GM23338 (cell line): ENCODE results near the gene SOWAHB. TPM values are rescaled to one million over a fixed set of nuclear protein-coding genes. Genes with fewer than 3 reads are reported as not detected.

Source experiments
- ATAC-seq: fragments of 200-7000 bp; cut with Tn5 transposase; 3 replicates; pipeline ENCODE4 v1.9.1; 2020
- DNase-seq: peaks from one replicate; pipeline ENCODE4 v3.0.0-alpha.2; 2015; ENCODE audit warnings: low spot score
- H2AFZ ChIP-seq: fragments of 200-600 bp; sonication (generic); 2 replicates; pipeline ENCODE4 v1.8.0; 2016; ENCODE audit warnings: antibody characterized with exemption, mild to moderate bottlenecking, moderate library complexity
- H3F3A ChIP-seq: fragments of 200-600 bp; sonication (generic); replicated peaks from 2 replicates; pipeline ENCODE4 v1.8.0; 2017; ENCODE audit warnings: antibody characterized with exemption, mixed run types, low read depth
- H3K27ac ChIP-seq: fragments of 200-600 bp; sonication (generic); 2 replicates; pipeline ENCODE4 v1.6.1; 2016; ENCODE audit warnings: low read depth
- H3K27me3 ChIP-seq: fragments of 200-600 bp; sonication (generic); 2 replicates; pipeline ENCODE4 v1.8.0; 2016; ENCODE audit warnings: mild to moderate bottlenecking, mixed run types, moderate library complexity; ENCODE audit not compliant: insufficient read depth
- H3K36me3 ChIP-seq: fragments of 200-600 bp; sonication (generic); 2 replicates; pipeline ENCODE4 v1.8.0; 2016; ENCODE audit warnings: mild to moderate bottlenecking; ENCODE audit not compliant: insufficient read depth
- H3K4me1 ChIP-seq: fragments of 200-600 bp; sonication (generic); 2 replicates; pipeline ENCODE4 v1.8.0; 2016; ENCODE audit warnings: mild to moderate bottlenecking, moderate library complexity; ENCODE audit not compliant: insufficient read depth
- H3K4me2 ChIP-seq: fragments of 200-600 bp; sonication (generic); 2 replicates; pipeline ENCODE4 v1.7.1; 2017; ENCODE audit warnings: mixed run types
- H3K4me3 ChIP-seq: fragments of 200-600 bp; sonication (generic); 2 replicates; pipeline ENCODE4 v1.6.1; 2016; ENCODE audit warnings: mixed run types
- H3K79me2 ChIP-seq: fragments of 200-600 bp; sonication (generic); replicated peaks from 2 replicates; pipeline ENCODE4 v1.8.0; 2017; ENCODE audit warnings: mild to moderate bottlenecking; ENCODE audit not compliant: insufficient read depth
- H3K9me2 ChIP-seq: fragments of 200-600 bp; sonication (generic); 2 replicates; pipeline ENCODE4 v1.8.0; 2017; ENCODE audit not compliant: insufficient read depth
- H4K20me1 ChIP-seq: fragments of 200-600 bp; sonication (generic); replicated peaks from 2 replicates; pipeline ENCODE4 v1.8.0; 2017; ENCODE audit warnings: mild to moderate bottlenecking; ENCODE audit not compliant: insufficient read depth
- H3K27ac Mint-ChIP-seq: 2 replicates; pipeline ENCODE4 v1.8.0; 2020; ENCODE audit warnings: inconsistent platforms, mild to moderate bottlenecking, moderate library complexity, mixed read lengths
- H3K27me3 Mint-ChIP-seq: 3 replicates; pipeline ENCODE4 v1.8.0; 2022; ENCODE audit warnings: low read depth, mild to moderate bottlenecking, moderate library complexity, mixed read lengths, inconsistent platforms; ENCODE audit not compliant: insufficient read depth, poor library complexity
- H3K36me3 Mint-ChIP-seq: 3 replicates; pipeline ENCODE4 v1.8.0; 2021; ENCODE audit warnings: low read depth, mild to moderate bottlenecking, inconsistent platforms, moderate library complexity, mixed read lengths
- H3K4me1 Mint-ChIP-seq: 3 replicates; pipeline ENCODE4 v1.8.0; 2020; ENCODE audit warnings: mild to moderate bottlenecking, inconsistent platforms, mixed read lengths
- H3K4me3 Mint-ChIP-seq: 3 replicates; pipeline ENCODE4 v1.8.0; 2021; ENCODE audit warnings: moderate library complexity, mild to moderate bottlenecking, inconsistent platforms, mixed read lengths
- H3K9me3 Mint-ChIP-seq: 3 replicates; pipeline ENCODE4 v1.8.0; 2020; ENCODE audit warnings: moderate library complexity, mild to moderate bottlenecking, inconsistent platforms, mixed read lengths
- EZH2 ChIP-seq: fragments of 200-600 bp; sonication (generic); IDR thresholded peaks from one replicate; pipeline ENCODE4 v1.8.0; 2017; ENCODE audit warnings: antibody characterized with exemption, mild to moderate bottlenecking, low read depth; ENCODE audit not compliant: unreplicated experiment
- EZH2phosphoT487 ChIP-seq: fragments of 200-600 bp; sonication (generic); IDR thresholded peaks from one replicate; pipeline ENCODE4 v1.8.1; 2018; ENCODE audit warnings: antibody characterized with exemption; ENCODE audit not compliant: unreplicated experiment
- JUNB ChIP-seq: IDR thresholded peaks from one replicate; pipeline ENCODE4 v1.6.1; 2016; ENCODE audit warnings: antibody characterized with exemption; ENCODE audit not compliant: unreplicated experiment
- NANOG ChIP-seq: IDR thresholded peaks from 2 replicates; pipeline ENCODE4 v1.6.1; 2016; ENCODE audit warnings: antibody characterized with exemption, borderline replicate concordance
- POLR2AphosphoS5 ChIP-seq: IDR thresholded peaks from 2 replicates; pipeline ENCODE4 v1.6.1; 2016; ENCODE audit warnings: antibody characterized with exemption, low read depth
- STAT1 ChIP-seq: IDR thresholded peaks from one replicate; pipeline ENCODE4 v1.6.1; 2016; ENCODE audit warnings: antibody characterized with exemption; ENCODE audit not compliant: unreplicated experiment
- ZNF114 ChIP-seq: fragments of 250-450 bp; sonication (Bioruptor Pico); IDR thresholded peaks from 2 replicates; pipeline ENCODE4 v1.5.0; 2020; ENCODE audit warnings: mild to moderate bottlenecking, moderate library complexity
- ZNF331 ChIP-seq: fragments of 250-450 bp; sonication (Bioruptor Pico); IDR thresholded peaks from 2 replicates; pipeline ENCODE4 v1.5.0; 2020; ENCODE audit warnings: low read depth, mild to moderate bottlenecking, moderate library complexity
- long read RNA-seq: library from polyadenylated mRNA; unstranded; transcript quantifications from one replicate; pipeline ENCODE4 v2.0.0, GENCODE V29; 2020; ENCODE audit not compliant: unreplicated experiment
- polyA plus RNA-seq: library from polyadenylated mRNA; unstranded; fragments of >200 nt; fragmentation: Nextera tagmentation; extraction: Ambion mirVana; gene quantifications from 2 replicates; pipeline ENCODE4 v1.2.1, GENCODE V29; 2016
- total RNA-seq: library from RNA; depleted of rRNA; stranded (reverse); fragments of >200 nt; shearing (Covaris generic); gene quantifications from 2 replicates; pipeline ENCODE4 v1.2.3, GENCODE V29; 2014; rRNA removed
- TF ChIP-seq, protein P1 (sequence below): IDR thresholded peaks from one replicate; pipeline ENCODE4 v1.6.1; 2018; ENCODE audit warnings: antibody characterized with exemption; ENCODE audit not compliant: unreplicated experiment
- TF ChIP-seq, protein P2 (sequence below), 2 experiments: fragments of 200-600 bp in 1 of 2; sonication (generic) in 1 of 2; conservative IDR thresholded peaks; 2 replicates each; pipeline versions ENCODE4 v1.5.1 to v1.6.1; 2016 to 2017; ENCODE audit warnings: antibody characterized with exemption in 2 of 2, low read depth in 2 of 2, mild to moderate bottlenecking in 2 of 2, moderate library complexity in 1 of 2

The SOWAHB gene, protein sequence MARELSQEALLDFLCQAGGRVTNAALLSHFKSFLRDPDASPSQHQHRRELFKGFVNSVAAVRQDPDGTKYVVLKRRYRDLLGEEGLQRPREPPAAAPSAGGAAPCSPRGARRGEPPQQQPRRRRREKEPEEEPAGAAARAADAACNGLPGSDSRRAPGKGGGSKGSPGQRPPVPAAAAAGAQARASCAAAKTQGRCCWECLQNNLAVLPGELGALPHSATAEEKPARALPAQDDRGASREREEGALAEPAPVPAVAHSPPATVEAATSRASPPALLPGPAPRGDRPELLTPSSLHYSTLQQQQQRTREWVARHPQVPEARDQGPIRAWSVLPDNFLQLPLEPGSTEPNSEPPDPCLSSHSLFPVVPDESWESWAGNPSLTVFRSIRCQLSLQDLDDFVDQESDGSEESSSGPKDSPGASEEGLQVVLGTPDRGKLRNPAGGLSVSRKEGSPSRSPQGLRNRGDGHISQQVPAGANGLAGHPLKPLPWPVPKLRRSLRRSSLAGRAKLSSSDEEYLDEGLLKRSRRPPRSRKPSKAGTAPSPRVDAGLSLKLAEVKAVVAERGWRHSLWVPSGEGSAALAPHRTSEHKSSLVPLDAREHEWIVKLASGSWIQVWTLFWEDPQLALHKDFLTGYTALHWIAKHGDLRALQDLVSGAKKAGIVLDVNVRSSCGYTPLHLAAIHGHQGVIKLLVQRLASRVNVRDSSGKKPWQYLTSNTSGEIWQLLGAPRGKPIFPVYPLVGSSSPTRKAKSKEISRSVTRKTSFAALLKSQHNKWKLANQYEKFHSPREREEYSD
- 1.1 and 2.8 TPM in 2 replicates for total RNA-seq
- polyA plus RNA-seq, result 0.08 and 0.19 TPM in 2 replicates
- long read RNA-seq, result 0 reads

DNA sequence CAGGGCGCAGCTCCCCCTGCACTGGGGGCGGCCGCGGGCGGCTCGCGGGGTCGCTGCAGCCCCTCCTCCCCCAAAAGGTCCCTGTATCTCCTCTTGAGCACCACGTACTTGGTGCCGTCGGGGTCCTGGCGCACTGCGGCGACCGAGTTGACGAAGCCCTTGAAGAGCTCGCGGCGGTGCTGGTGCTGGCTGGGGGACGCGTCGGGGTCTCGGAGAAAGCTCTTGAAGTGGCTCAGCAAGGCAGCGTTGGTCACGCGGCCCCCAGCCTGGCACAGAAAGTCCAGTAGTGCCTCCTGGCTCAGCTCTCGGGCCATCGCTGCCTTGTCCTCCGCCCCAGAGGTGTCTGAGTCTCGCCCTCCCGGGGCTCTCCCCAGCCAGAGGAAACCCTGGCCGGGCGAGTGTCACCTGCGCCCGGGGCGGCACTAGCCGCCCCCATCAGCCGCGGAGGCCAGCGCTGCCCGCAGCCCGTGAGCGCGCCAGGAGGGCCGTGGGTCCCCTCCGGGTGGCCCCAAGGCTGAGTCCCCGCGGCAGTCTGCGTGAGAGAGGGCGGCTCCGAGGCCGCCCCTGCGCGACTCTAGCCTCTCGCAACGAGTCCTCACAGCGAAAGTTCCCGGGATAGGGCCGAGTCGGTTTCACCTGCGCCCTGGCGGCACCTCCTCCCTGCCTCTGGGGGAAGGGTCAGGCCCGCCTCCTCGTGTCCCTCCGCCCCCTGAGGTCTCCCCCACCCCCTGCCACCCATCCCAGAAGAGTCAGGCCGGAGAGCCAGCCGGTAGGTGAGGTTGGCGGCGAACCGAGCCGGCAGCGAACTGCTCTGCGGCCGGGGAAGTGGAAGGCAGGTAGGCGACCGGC is at the start of gene SOWAHB:
TSS of gene SOWAHB (minus strand) at position 609 of the 849 bp plus-strand sequence. CDS start at position 314, 295 bp downstream.
- DNase-seq (peak; percentile 85), ATAC-seq (peak; percentile 76)
- peak within 1 kb of the TSS; percentile 75 for H3K4me2 ChIP-seq
- no peaks in the 10 kb centered on the region for H3F3A ChIP-seq
- Mint-ChIP-seq H3K27ac (no peak within 1 kb of the TSS), H3K27me3 (peaks cover 41% of the 10 kb centered on the region), H3K36me3 (no peaks in the 10 kb centered on the region; the same call in 2 of the 3 replicates), H3K4me1 (peaks cover 15% of the 10 kb centered on the region), H3K9me3 (no peaks in the 10 kb centered on the region; the same call in 2 of the 3 replicates), H3K4me3 (peak within 1 kb of the TSS; percentile 75)
- peak within 1 kb of the TSS; percentile 91 for H2AFZ ChIP-seq
- no peaks in the 10 kb centered on the region for H4K20me1 ChIP-seq
- peak within 1 kb of the TSS; percentile 64 for H3K4me3 ChIP-seq
- H3K36me3 ChIP-seq, result no peaks in the 10 kb centered on the region
- no peaks in the 10 kb centered on the region for H3K79me2 ChIP-seq
- peaks cover 66% of the 10 kb centered on the region for H3K27me3 ChIP-seq
- TF ChIP-seq EZH2 (no peak), POLR2AphosphoS5 (peak; percentile 64)
- H3K9me2 ChIP-seq, result no peaks in the 10 kb centered on the region
- peaks cover 16% of the 10 kb centered on the region for H3K4me1 ChIP-seq
- H3K27ac ChIP-seq, result no peak within 1 kb of the TSS

DNA sequence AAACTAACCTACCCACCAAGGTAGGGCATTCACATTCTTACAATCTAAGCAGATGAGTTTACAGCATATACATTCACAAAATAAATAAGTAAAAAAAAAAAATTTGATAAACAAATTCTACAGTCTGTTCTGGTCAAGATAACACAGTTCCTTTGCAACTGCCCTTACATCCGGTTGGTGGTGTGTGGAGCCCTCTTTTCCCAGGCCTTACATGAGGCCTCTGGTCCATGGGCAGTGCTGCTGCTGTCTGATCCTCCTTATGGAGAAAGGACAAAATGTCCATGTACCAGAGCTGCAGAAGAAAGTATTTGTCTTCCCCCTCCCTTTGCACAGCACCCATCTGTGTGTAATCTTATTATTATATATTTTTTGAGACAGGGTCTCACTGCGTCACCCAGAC is 49.4 kb upstream of the SOWAHB start:
- H3K9me2 ChIP-seq, result no peaks in the 10 kb centered on the region
- H3K36me3 Mint-ChIP-seq, result peaks cover 9% of the 10 kb centered on the region; the same call in 1 of the 3 replicates
- H3K4me3 Mint-ChIP-seq, result peak overlapping the region; percentile 81; the same call in 1 of the 3 replicates
- H3K4me1 ChIP-seq, result peaks cover 22% of the 10 kb centered on the region
- no peak for ATAC-seq
- peaks cover 19% of the 10 kb centered on the region for H3K4me1 Mint-ChIP-seq
- peaks cover 32% of the 10 kb centered on the region for H3K27me3 ChIP-seq
- H3K27ac Mint-ChIP-seq, result no peak overlapping the region
- H3K27ac ChIP-seq, result no peak overlapping the region
- no peaks in the 10 kb centered on the region for H3K36me3 ChIP-seq
- no peak overlapping the region for H2AFZ ChIP-seq
- peaks cover 30% of the 10 kb centered on the region for H3K79me2 ChIP-seq
- H4K20me1 ChIP-seq, result peaks cover 9% of the 10 kb centered on the region; the same call in 1 of the 2 replicates
- DNase-seq, result no peak
- H3F3A ChIP-seq, result no peaks in the 10 kb centered on the region
- TF ChIP-seq NANOG (no peak), STAT1 (no peak), ZNF114 (no peak), JUNB (no peak), EZH2phosphoT487 (no peak), ZNF331 (CRISPR knock-in tag) (no peak)
- TF ChIP-seq, protein P1, sequence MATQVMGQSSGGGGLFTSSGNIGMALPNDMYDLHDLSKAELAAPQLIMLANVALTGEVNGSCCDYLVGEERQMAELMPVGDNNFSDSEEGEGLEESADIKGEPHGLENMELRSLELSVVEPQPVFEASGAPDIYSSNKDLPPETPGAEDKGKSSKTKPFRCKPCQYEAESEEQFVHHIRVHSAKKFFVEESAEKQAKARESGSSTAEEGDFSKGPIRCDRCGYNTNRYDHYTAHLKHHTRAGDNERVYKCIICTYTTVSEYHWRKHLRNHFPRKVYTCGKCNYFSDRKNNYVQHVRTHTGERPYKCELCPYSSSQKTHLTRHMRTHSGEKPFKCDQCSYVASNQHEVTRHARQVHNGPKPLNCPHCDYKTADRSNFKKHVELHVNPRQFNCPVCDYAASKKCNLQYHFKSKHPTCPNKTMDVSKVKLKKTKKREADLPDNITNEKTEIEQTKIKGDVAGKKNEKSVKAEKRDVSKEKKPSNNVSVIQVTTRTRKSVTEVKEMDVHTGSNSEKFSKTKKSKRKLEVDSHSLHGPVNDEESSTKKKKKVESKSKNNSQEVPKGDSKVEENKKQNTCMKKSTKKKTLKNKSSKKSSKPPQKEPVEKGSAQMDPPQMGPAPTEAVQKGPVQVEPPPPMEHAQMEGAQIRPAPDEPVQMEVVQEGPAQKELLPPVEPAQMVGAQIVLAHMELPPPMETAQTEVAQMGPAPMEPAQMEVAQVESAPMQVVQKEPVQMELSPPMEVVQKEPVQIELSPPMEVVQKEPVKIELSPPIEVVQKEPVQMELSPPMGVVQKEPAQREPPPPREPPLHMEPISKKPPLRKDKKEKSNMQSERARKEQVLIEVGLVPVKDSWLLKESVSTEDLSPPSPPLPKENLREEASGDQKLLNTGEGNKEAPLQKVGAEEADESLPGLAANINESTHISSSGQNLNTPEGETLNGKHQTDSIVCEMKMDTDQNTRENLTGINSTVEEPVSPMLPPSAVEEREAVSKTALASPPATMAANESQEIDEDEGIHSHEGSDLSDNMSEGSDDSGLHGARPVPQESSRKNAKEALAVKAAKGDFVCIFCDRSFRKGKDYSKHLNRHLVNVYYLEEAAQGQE, result no peak
- TF ChIP-seq, protein P2, sequence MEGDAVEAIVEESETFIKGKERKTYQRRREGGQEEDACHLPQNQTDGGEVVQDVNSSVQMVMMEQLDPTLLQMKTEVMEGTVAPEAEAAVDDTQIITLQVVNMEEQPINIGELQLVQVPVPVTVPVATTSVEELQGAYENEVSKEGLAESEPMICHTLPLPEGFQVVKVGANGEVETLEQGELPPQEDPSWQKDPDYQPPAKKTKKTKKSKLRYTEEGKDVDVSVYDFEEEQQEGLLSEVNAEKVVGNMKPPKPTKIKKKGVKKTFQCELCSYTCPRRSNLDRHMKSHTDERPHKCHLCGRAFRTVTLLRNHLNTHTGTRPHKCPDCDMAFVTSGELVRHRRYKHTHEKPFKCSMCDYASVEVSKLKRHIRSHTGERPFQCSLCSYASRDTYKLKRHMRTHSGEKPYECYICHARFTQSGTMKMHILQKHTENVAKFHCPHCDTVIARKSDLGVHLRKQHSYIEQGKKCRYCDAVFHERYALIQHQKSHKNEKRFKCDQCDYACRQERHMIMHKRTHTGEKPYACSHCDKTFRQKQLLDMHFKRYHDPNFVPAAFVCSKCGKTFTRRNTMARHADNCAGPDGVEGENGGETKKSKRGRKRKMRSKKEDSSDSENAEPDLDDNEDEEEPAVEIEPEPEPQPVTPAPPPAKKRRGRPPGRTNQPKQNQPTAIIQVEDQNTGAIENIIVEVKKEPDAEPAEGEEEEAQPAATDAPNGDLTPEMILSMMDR (conservative IDR thresholded peaks at IDR 0.05; ENCODE audit: low read depth in 2 of 2), result peak in 1 of 2 experiments; percentile 20; a peak in 2 of 4 replicates
- peaks cover 28% of the 10 kb centered on the region for H3K27me3 Mint-ChIP-seq
- no peaks in the 10 kb centered on the region for H3K9me3 Mint-ChIP-seq
- no peak overlapping the region; the same call in 1 of the 2 replicates for H3K4me3 ChIP-seq
- peak overlapping the region; percentile 88; the same call in 1 of the 2 replicates for H3K4me2 ChIP-seq
